Central memory CD4-positive, alpha-beta T cell (primary cell): ENCODE measurements around the gene COA8.
A peak's percentile ranks its signal among the peaks of the same experiment; 100 is the strongest.

Experiments
- DNase-seq: peaks from one replicate; pipeline ENCODE4 v3.0.0; 2022

The COA8 gene

GRCh38 chr14:103526247-103526913, 36.4 kb upstream of the COA8 start:
- DNase-seq, result no peak

- DNase-seq, result no peak
Measured at GRCh38 chr14:103526914-103527248, 35.9 kb upstream of the COA8 start.

- DNase-seq, result no peak
Measured at GRCh38 chr14:103527408-103528145, 35.2 kb upstream of the COA8 start.

- DNase-seq, result no peak
Measured at GRCh38 chr14:103528146-103528586, 34.6 kb upstream of the COA8 start.

GRCh38 chr14:103528587-103529382, 34.0 kb upstream of the COA8 start, which contains the start of gene TRMT61A:
Gene TRMT61A, plus strand, starts transcription at chr14:103529196. Its CDS starts 783 bp downstream, at chr14:103529979.
- DNase-seq, result peak; percentile 69

- no peak for DNase-seq
Measured at GRCh38 chr14:103529383-103530365, 33.1 kb upstream of the COA8 start.

GRCh38 chr14:103530390-103530789, 32.4 kb upstream of the COA8 start:
- DNase-seq, result no peak

GRCh38 chr14:103530831-103531230, 31.9 kb upstream of the COA8 start:
- DNase-seq, result no peak

GRCh38 chr14:103531421-103532215, 31.1 kb upstream of the COA8 start:
- no peak for DNase-seq

GRCh38 chr14:103532216-103533136, 30.3 kb upstream of the COA8 start:
- DNase-seq, result no peak

GRCh38 chr14:103533137-103533998, 29.4 kb upstream of the COA8 start:
- DNase-seq, result no peak

- no peak for DNase-seq
Measured at GRCh38 chr14:103533999-103534575, 28.7 kb upstream of the COA8 start.

GRCh38 chr14:103534576-103535061, 28.1 kb upstream of the COA8 start:
- no peak for DNase-seq

- DNase-seq, result no peak
Measured at GRCh38 chr14:103535081-103535890, 27.5 kb upstream of the COA8 start.

- no peak for DNase-seq
Measured at GRCh38 chr14:103535891-103536565, 26.7 kb upstream of the COA8 start.

- no peak for DNase-seq
Measured at GRCh38 chr14:103536693-103537092, 26.1 kb upstream of the COA8 start.
